K562 (cell line): ENCODE results near the gene UNC79. TPM values are rescaled to one million over a fixed set of nuclear protein-coding genes. Genes with fewer than 3 reads are reported as not detected.

Source experiments
- ATAC-seq: fragments of 200-7000 bp; cut with Tn5 transposase; 3 replicates; pipeline ENCODE4 v1.9.1; 2020; ENCODE audit warnings: moderate library complexity
- BruUV-seq: library from RNA; stranded (reverse); fragments of 400-500 nt; replicated peaks from 2 replicates; lab custom pipeline; 2021; lab: Mats Ljungman, UMichigan
- CTCF ChIA-PET: fragments of 300-600 bp; formaldehyde crosslinking; extraction: SDS; loops from one replicate; lab custom pipeline; 2021; ENCODE audit warnings: low intra/inter-chr PET ratio; lab: Yijun Ruan, JAX
- POLR2A ChIA-PET: fragments of 300-600, 350-650 bp; sonication (Branson Sonifier 250); formaldehyde crosslinking; extraction: SDS; loops from one replicate; lab custom pipeline; 2021; ENCODE audit warnings: antibody characterized with exemption, inconsistent platforms; lab: Yijun Ruan, JAX
- DNase-seq, 4 experiments: peaks; one replicate each; pipeline versions ENCODE4 v3.0.0 to v3.0.0-alpha.2; 2011 to 2018; ENCODE audit warnings: low spot score in 3 of 4, mixed read lengths in 3 of 4; ENCODE audit errors: extremely low read depth in 1 of 4
- FAIRE-seq: peaks from 2 replicates; lab custom pipeline; 2011; peaks lifted over from hg19 to GRCh38; lab: Jason Lieb, UNC
- H2AFZ ChIP-seq: 2 replicates; pipeline ENCODE4 v1.6.0; 2011; ENCODE audit warnings: low read depth, low read length, control low read depth, inconsistent platforms
- H3K27ac ChIP-seq: fragments of 200-600 bp; 3 replicates; pipeline ENCODE4 v1.8.0; 2011; ENCODE audit warnings: low read depth, mild to moderate bottlenecking, control low read depth, inconsistent platforms, low read length, moderate library complexity, mixed read lengths; ENCODE audit errors: extremely low read depth
- H3K27me3 ChIP-seq, 2 experiments: fragments of 300-600 bp in 1 of 2; 2 replicates in 1 of 2; 3 replicates in 1 of 2; pipeline versions ENCODE4 v1.6.0 to v1.8.0; 2011; ENCODE audit warnings: inconsistent platforms in 2 of 2, low read length in 2 of 2, mild to moderate bottlenecking in 1 of 2, mixed read lengths in 1 of 2, moderate library complexity in 1 of 2; ENCODE audit not compliant: control insufficient read depth in 2 of 2, insufficient read depth in 2 of 2
- H3K36me3 ChIP-seq: fragments of 300-600 bp; 3 replicates; pipeline ENCODE4 v1.8.0; 2011; ENCODE audit warnings: mild to moderate bottlenecking, low read length, inconsistent platforms; ENCODE audit not compliant: control insufficient read depth, insufficient read depth
- H3K4me1 ChIP-seq, 2 experiments: fragments of 200-600 bp in 1 of 2; replicated peaks in 1 of 2; 2 replicates in 1 of 2; 3 replicates in 1 of 2; pipeline versions ENCODE4 v1.5.1 to v1.8.0; 2011; ENCODE audit warnings: inconsistent platforms in 2 of 2, low read length in 2 of 2, mild to moderate bottlenecking in 1 of 2, mixed read lengths in 1 of 2, moderate library complexity in 1 of 2; ENCODE audit not compliant: control insufficient read depth in 2 of 2, insufficient read depth in 2 of 2
- H3K4me2 ChIP-seq: 2 replicates; pipeline ENCODE4 v1.6.1; 2011; ENCODE audit warnings: low read length, control low read depth, inconsistent platforms, mixed read lengths; ENCODE audit not compliant: insufficient read depth
- H3K4me3 ChIP-seq: fragments of 200-600 bp; sonication (generic), shearing (Covaris generic); 2 replicates; pipeline ENCODE4 v1.5.1; 2016; ENCODE audit warnings: control low read depth, inconsistent platforms
- H3K79me2 ChIP-seq: fragments of 200-600 bp; 3 replicates; pipeline ENCODE4 v1.8.0; 2011; ENCODE audit warnings: low read length, inconsistent platforms; ENCODE audit not compliant: control insufficient read depth, insufficient read depth
- H3K9ac ChIP-seq, 2 experiments: 2 replicates each; pipeline versions ENCODE4 v1.6.0 to v1.6.1; 2011; ENCODE audit warnings: low read depth in 2 of 2, low read length in 2 of 2, control low read depth in 1 of 2, inconsistent platforms in 1 of 2, mild to moderate bottlenecking in 1 of 2, mixed read lengths in 1 of 2; ENCODE audit not compliant: insufficient read depth in 1 of 2
- H3K9me1 ChIP-seq: one replicate; pipeline ENCODE4 v1.6.0; 2011; ENCODE audit warnings: inconsistent platforms, mild to moderate bottlenecking, low read length, moderate library complexity; ENCODE audit not compliant: control insufficient read depth, insufficient read depth
- H3K9me3 ChIP-seq: replicated peaks from 2 replicates; pipeline ENCODE4 v1.5.1; 2011; ENCODE audit warnings: low read depth, low read length, inconsistent platforms; ENCODE audit not compliant: control insufficient read depth, insufficient read depth
- H4K20me1 ChIP-seq: replicated peaks from 2 replicates; pipeline ENCODE4 v1.6.1; 2011; ENCODE audit warnings: low read length, inconsistent platforms, mixed read lengths; ENCODE audit not compliant: control insufficient read depth, insufficient read depth
- ADNP ChIP-seq: fragments of 200-800 bp; sonication (Bioruptor generic); IDR thresholded peaks from 2 replicates; pipeline ENCODE4 v1.6.1; 2016; ENCODE audit warnings: missing genetic modification characterization, missing compliant biosample characterization
- BHLHE40 ChIP-seq: IDR thresholded peaks from 2 replicates; pipeline ENCODE4 v1.6.1; 2011; ENCODE audit warnings: low read length, improper control_type of control experiment
- WGBS: fragments of 100-300 bp; shearing (Covaris generic); methylation state at CpG from one replicate; pipeline ENCODE4 v1.1.6; 2016; ENCODE audit warnings: low coverage, mixed read lengths; ENCODE audit not compliant: insufficient coverage; ENCODE audit errors: missing lambda C conversion rate; 5-methylcytosine and 5-hydroxymethylcytosine counted together
- in situ Hi-C: fragments of 300-500 bp; cut with MboI; formaldehyde crosslinking; loops from 4 replicates; pipeline ENCODE4 v1.15.0; 2018; ENCODE audit warnings: inconsistent platforms, mixed read lengths
- intact Hi-C: fragments of 100-400 bp; cut with micrococcal nuclease; formaldehyde crosslinking; loops from 2 replicates; pipeline ENCODE4 v1.14.2; 2022
- polyA plus RNA-seq, 8 experiments: library from polyadenylated mRNA; depleted of rRNA in 4 of 8; stranded (reverse) in 5 of 8; unstranded in 3 of 8; fragments of >200 nt; fragmentation: Nextera tagmentation in 2 of 8; fragmentation: Illumina TruSeq in 1 of 8; extraction: Ambion mirVana in 2 of 8; extraction: Trizol in 1 of 8; gene quantifications; 2 replicates each; pipeline versions ENCODE4 v1.2.1 to v1.2.3, GENCODE V29; 2011 to 2014; ENCODE audit warnings: inconsistent platforms in 1 of 8, missing spikeins in 1 of 8
- total RNA-seq, 7 experiments: library from RNA; depleted of rRNA in 6 of 7; stranded (reverse); fragments of >200 nt in 6 of 7; fragmentation: Illumina TruSeq in 2 of 7; extraction: Trizol in 2 of 7; gene quantifications; 2 replicates each; pipeline versions ENCODE4 v1.2.1 to v1.2.3, GENCODE V29; 2011 to 2021; ENCODE audit warnings: low replicate concordance in 1 of 7
- TF ChIP-seq, protein P1 (sequence below): IDR thresholded peaks from 2 replicates; pipeline ENCODE4 v1.6.1; 2011; ENCODE audit warnings: borderline replicate concordance, low read depth, mild to moderate bottlenecking, moderate library complexity, low read length; ENCODE audit not compliant: insufficient read depth, poor library complexity, severe bottlenecking
- TF ChIP-seq, protein P2 (sequence below), 2 experiments: IDR thresholded peaks; 2 replicates each; pipeline ENCODE4 v1.6.1; 2011; ENCODE audit warnings: borderline replicate concordance in 1 of 2, control low read depth in 1 of 2, low read depth in 1 of 2, low read length in 1 of 2, mild to moderate bottlenecking in 1 of 2, mixed read lengths in 1 of 2, moderate library complexity in 1 of 2; ENCODE audit not compliant: insufficient read depth in 1 of 2, insufficient read length in 1 of 2, poor library complexity in 1 of 2, severe bottlenecking in 1 of 2; ENCODE audit errors: extremely low read depth in 1 of 2
- TF ChIP-seq, protein P3 (sequence below), 3 experiments: IDR thresholded peaks in 2 of 3; conservative IDR thresholded peaks in 1 of 3; 2 replicates each; pipeline ENCODE4 v1.5.1; 2011 to 2012; ENCODE audit warnings: low read length in 3 of 3, mild to moderate bottlenecking in 3 of 3, control low read depth in 2 of 3, improper control_type of control experiment in 1 of 3, inconsistent platforms in 1 of 3, low read depth in 1 of 3, mixed read lengths in 1 of 3, moderate library complexity in 1 of 3; ENCODE audit not compliant: insufficient read depth in 2 of 3

UNC79 gene
- total and polyA plus RNA-seq, 9 of the 15 experiments (the other 6 are each of a cell fraction or from before 2014, with no cell fraction given) = under 0.01 to 0.04 (median 0.01) TPM; not detected in 6

DNA sequence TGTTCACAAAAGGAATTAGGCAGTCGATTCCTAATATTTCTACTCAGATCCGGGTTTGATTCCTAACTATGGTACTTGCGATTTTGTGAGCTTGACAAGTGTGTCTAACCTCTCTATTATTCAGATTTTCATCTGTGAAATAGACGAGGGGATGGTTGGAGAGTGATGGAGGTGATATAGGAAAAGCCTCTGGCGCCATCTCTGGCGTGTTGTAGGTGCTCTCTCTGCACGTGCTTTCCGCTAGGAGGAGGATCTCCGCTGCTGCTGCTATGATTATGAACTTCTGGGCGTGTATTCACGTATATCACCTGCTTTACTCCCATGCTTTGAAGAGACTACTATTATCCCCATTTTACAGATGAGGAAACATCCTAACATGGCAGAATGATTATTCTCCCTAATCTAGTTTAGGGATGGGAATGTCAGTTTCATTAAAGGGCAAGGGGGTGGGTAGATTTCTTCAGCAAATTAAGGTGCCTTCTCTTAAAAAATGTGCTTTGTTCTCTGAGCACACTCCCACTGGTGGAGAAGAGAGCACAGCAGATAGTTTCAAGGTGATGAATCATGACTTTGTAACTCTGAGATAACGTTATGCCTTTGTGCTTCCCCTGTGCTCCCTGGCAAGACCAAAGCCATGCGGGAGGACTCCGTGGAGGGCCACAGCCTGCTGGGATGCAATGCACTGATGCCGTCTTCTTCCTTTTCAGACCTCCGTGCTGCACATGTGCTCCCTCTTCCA lies 260.5 kb downstream of the UNC79 start:
- no peaks in the 10 kb centered on the region for H3K36me3 ChIP-seq
- BruUV-seq = no TSS peak
- no peaks in the 10 kb centered on the region for H3K79me2 ChIP-seq
- H2AFZ ChIP-seq = no peak overlapping the region
- CTCF ChIA-PET = no interaction called here
- no peak for FAIRE-seq
- H3K27me3 ChIP-seq = no peaks in the 10 kb centered on the region; a peak in 2 of 5 replicates
- H4K20me1 ChIP-seq = no peaks in the 10 kb centered on the region
- H3K4me1 ChIP-seq = no peaks in the 10 kb centered on the region
- no peak overlapping the region for H3K27ac ChIP-seq
- POLR2A ChIA-PET = interaction anchor here (0.6 kb wide), 1 partner anchor 58 kb away, joined by 4 read pairs; no protein-coding TSS in a partner anchor
- TF ChIP-seq, protein P1, sequence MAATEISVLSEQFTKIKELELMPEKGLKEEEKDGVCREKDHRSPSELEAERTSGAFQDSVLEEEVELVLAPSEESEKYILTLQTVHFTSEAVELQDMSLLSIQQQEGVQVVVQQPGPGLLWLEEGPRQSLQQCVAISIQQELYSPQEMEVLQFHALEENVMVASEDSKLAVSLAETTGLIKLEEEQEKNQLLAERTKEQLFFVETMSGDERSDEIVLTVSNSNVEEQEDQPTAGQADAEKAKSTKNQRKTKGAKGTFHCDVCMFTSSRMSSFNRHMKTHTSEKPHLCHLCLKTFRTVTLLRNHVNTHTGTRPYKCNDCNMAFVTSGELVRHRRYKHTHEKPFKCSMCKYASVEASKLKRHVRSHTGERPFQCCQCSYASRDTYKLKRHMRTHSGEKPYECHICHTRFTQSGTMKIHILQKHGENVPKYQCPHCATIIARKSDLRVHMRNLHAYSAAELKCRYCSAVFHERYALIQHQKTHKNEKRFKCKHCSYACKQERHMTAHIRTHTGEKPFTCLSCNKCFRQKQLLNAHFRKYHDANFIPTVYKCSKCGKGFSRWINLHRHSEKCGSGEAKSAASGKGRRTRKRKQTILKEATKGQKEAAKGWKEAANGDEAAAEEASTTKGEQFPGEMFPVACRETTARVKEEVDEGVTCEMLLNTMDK = peak; percentile 40
- TF ChIP-seq, protein P2, sequence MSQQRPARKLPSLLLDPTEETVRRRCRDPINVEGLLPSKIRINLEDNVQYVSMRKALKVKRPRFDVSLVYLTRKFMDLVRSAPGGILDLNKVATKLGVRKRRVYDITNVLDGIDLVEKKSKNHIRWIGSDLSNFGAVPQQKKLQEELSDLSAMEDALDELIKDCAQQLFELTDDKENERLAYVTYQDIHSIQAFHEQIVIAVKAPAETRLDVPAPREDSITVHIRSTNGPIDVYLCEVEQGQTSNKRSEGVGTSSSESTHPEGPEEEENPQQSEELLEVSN (IDR thresholded peaks at IDR 0.05; ENCODE audit: borderline replicate concordance in 1 of 2, extremely low read depth in 1 of 2, insufficient read depth in 1 of 2, insufficient read length in 1 of 2, low read depth in 1 of 2, low read length in 1 of 2, poor library complexity in 1 of 2, severe bottlenecking in 1 of 2) = peak in 1 of 2 experiments; percentile 45
- TF ChIP-seq ADNP (tag) (no peak), BHLHE40 (peak; percentile 84)
- TF ChIP-seq, protein P3, sequence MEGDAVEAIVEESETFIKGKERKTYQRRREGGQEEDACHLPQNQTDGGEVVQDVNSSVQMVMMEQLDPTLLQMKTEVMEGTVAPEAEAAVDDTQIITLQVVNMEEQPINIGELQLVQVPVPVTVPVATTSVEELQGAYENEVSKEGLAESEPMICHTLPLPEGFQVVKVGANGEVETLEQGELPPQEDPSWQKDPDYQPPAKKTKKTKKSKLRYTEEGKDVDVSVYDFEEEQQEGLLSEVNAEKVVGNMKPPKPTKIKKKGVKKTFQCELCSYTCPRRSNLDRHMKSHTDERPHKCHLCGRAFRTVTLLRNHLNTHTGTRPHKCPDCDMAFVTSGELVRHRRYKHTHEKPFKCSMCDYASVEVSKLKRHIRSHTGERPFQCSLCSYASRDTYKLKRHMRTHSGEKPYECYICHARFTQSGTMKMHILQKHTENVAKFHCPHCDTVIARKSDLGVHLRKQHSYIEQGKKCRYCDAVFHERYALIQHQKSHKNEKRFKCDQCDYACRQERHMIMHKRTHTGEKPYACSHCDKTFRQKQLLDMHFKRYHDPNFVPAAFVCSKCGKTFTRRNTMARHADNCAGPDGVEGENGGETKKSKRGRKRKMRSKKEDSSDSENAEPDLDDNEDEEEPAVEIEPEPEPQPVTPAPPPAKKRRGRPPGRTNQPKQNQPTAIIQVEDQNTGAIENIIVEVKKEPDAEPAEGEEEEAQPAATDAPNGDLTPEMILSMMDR (IDR thresholded peaks at IDR 0.05 in 2 of 3, conservative IDR thresholded peaks at IDR 0.05 in 1 of 3; ENCODE audit: insufficient read depth in 2 of 3, low read depth in 1 of 3, low read length in 3 of 3) = peak in 2 of 3 experiments; percentile 38 to 69; a peak in 5 of 6 replicates
- TF ChIP-seq, all 486 proteins: peak for 4
- Histone ChIP-seq H3K4me2 (no peak overlapping the region), H3K4me3 (no peak overlapping the region), H3K9me3 (no peaks in the 10 kb centered on the region), H3K9me1 (no peaks in the 10 kb centered on the region), H3K9ac (no peak overlapping the region)
- 2% methylated on average over 15 of the region's 16 CpGs for WGBS
- intact Hi-C loops = no loop called here
- in situ Hi-C loops = no loop called here
- DNase-seq (peak in 1 of 4 experiments; percentile 5), ATAC-seq (peak; percentile 71; the same call in 2 of the 3 replicates)
